ENCODE measurements around the gene FOSB.
A peak's percentile ranks its signal among the peaks of the same experiment; 100 is the strongest.

FOSB gene

GRCh38 chr19:45484273-45484945 lies 16.6 kb downstream of the FOSB start:
- no peak for DNase-seq (ENCODE audit: low read depth in 2 of 2)

- peak; percentile 96 for DNase-seq (ENCODE audit: low read depth in 2 of 2)
Measured at GRCh38 chr19:45485305-45486077, 17.7 kb downstream of the FOSB start.

- no peak for DNase-seq (ENCODE audit: low read depth in 2 of 2)
Measured at GRCh38 chr19:45488708-45489107, 20.9 kb downstream of the FOSB start.

GRCh38 chr19:45489216-45489855 lies 21.5 kb downstream of the FOSB start:
- no peak for DNase-seq (ENCODE audit: low read depth in 2 of 2)

- DNase-seq (ENCODE audit: low read depth in 2 of 2) = no peak
Measured at GRCh38 chr19:45492137-45492626, 24.4 kb downstream of the FOSB start.

- DNase-seq (ENCODE audit: low read depth in 2 of 2) = no peak
Measured at GRCh38 chr19:45492627-45493470, 25.1 kb downstream of the FOSB start.

- DNase-seq (ENCODE audit: low read depth in 2 of 2) = no peak
Measured at GRCh38 chr19:45494261-45494916, 26.6 kb downstream of the FOSB start.

GRCh38 chr19:45495178-45495577 lies 27.4 kb downstream of the FOSB start:
- no peak for DNase-seq (ENCODE audit: low read depth in 2 of 2)

- DNase-seq (ENCODE audit: low read depth in 2 of 2) = no peak
Measured at GRCh38 chr19:45496349-45496953, 28.7 kb downstream of the FOSB start.

- DNase-seq (ENCODE audit: low read depth in 2 of 2) = no peak
Measured at GRCh38 chr19:45497791-45498190, 30.0 kb downstream of the FOSB start.

GRCh38 chr19:45498411-45499195 lies 30.8 kb downstream of the FOSB start, which contains the start of gene PPM1N:
Gene PPM1N, plus strand, starts transcription at chr19:45498443. Its CDS starts 30 bp downstream, at chr19:45498473.
- DNase-seq (ENCODE audit: low read depth in 2 of 2) = peak; percentile 63 to 70

GRCh38 chr19:45499196-45500180 lies 31.7 kb downstream of the FOSB start:
- DNase-seq (ENCODE audit: low read depth in 2 of 2) = peak in 1 of 2 donors; percentile 72

GRCh38 chr19:45500918-45501729 lies 33.3 kb downstream of the FOSB start:
- DNase-seq (ENCODE audit: low read depth in 2 of 2) = no peak

- DNase-seq (ENCODE audit: low read depth in 2 of 2) = no peak
Measured at GRCh38 chr19:45501730-45502014, 33.9 kb downstream of the FOSB start.

GRCh38 chr19:45502111-45502510 lies 34.3 kb downstream of the FOSB start:
- DNase-seq (ENCODE audit: low read depth in 2 of 2) = no peak

- DNase-seq (ENCODE audit: low read depth in 2 of 2) = no peak
Measured at GRCh38 chr19:45503909-45504308, 36.1 kb downstream of the FOSB start.

GRCh38 chr19:45505151-45505995 lies 37.6 kb downstream of the FOSB start:
- no peak for DNase-seq (ENCODE audit: low read depth in 2 of 2)

All from stimulated activated CD8-positive, alpha-beta memory T cell treated with anti-CD3 and anti-CD28 coated beads, Interleukin-15, amount 100 ng/mL, for 48 hours (primary cell).